Thyroid gland (tissue), 4 donors: ENCODE results near the gene ARID3C.

Experiments
- CTCF ChIP-seq, 6 experiments: fragments of 200-600 bp in 3 of 6; fragments of 450-650 bp in 3 of 6; sonication (generic) in 3 of 6; IDR thresholded peaks; one replicate each; pipeline ENCODE4 v1.5.1; 2016 to 2019; ENCODE audit warnings: antibody characterized with exemption in 6 of 6, mild to moderate bottlenecking in 2 of 6, inconsistent platforms in 1 of 6, moderate library complexity in 1 of 6
- POLR2A ChIP-seq, 2 donors: fragments of 450-650 bp; IDR thresholded peaks; one replicate each; pipeline ENCODE4 v1.6.1; 2017; ENCODE audit warnings: antibody characterized with exemption in 2 of 2, mild to moderate bottlenecking in 2 of 2, moderate library complexity in 1 of 2

- TF ChIP-seq CTCF (IDR thresholded peaks at IDR 0.05): peak; percentile 43 to 88 (median 72)
- no peak for TF ChIP-seq POLR2A (IDR thresholded peaks at IDR 0.05)
Observed at GRCh38 chr9:34633851-34634550, 5.1 kb upstream of the ARID3C start.
